Keratinocyte (primary cell): ENCODE results near the gene SETD4. TPM values are rescaled to one million over a fixed set of nuclear protein-coding genes. Genes with fewer than 3 reads are reported as not detected.

Source experiments
- DNase-seq: peaks from one replicate; pipeline ENCODE4 v3.0.0-alpha.2; 2011; ENCODE audit warnings: low read depth, missing footprints, low spot score
- FAIRE-seq: peaks from 2 replicates; lab custom pipeline; 2011; peaks lifted over from hg19 to GRCh38; lab: Jason Lieb, UNC
- H2AFZ ChIP-seq: 2 replicates; pipeline ENCODE4 v1.6.0; 2012; ENCODE audit warnings: low read length, control low read depth, inconsistent platforms; ENCODE audit not compliant: control insufficient read depth
- H3K27ac ChIP-seq: 2 replicates; pipeline ENCODE4 v1.5.1; 2011; ENCODE audit warnings: low read length; ENCODE audit not compliant: control insufficient read depth, insufficient read depth
- H3K27me3 ChIP-seq: 3 replicates; pipeline ENCODE4 v1.6.0; 2011; ENCODE audit warnings: low read length; ENCODE audit not compliant: control insufficient read depth, insufficient read depth; ENCODE audit errors: extremely low read depth
- H3K36me3 ChIP-seq, 2 experiments: 2 replicates in 1 of 2; 3 replicates in 1 of 2; pipeline ENCODE4 v1.5.1; 2011; ENCODE audit warnings: low read length in 2 of 2, mild to moderate bottlenecking in 1 of 2; ENCODE audit not compliant: control insufficient read depth in 2 of 2, insufficient read depth in 2 of 2; ENCODE audit errors: extremely low read depth in 1 of 2
- H3K4me1 ChIP-seq: 3 replicates; pipeline ENCODE4 v1.5.1; 2011; ENCODE audit warnings: low read length; ENCODE audit not compliant: control insufficient read depth, insufficient read depth; ENCODE audit errors: extremely low read depth
- H3K4me2 ChIP-seq: 3 replicates; pipeline ENCODE4 v1.6.0; 2011; ENCODE audit warnings: low read depth, low read length; ENCODE audit not compliant: control insufficient read depth, insufficient read depth; ENCODE audit errors: extremely low read depth
- H3K4me3 ChIP-seq, 3 experiments: fragments of 200-600 bp in 1 of 3; sonication (generic) in 1 of 3; 2 replicates in 2 of 3; 3 replicates in 1 of 3; pipeline ENCODE4 v1.5.1; 2011 to 2016; ENCODE audit warnings: low read length in 3 of 3, mild to moderate bottlenecking in 3 of 3, control low read depth in 2 of 3, inconsistent platforms in 1 of 3, low read depth in 1 of 3, mixed read lengths in 1 of 3, mixed run types in 1 of 3, moderate library complexity in 1 of 3; ENCODE audit not compliant: control insufficient read depth in 2 of 3, insufficient read depth in 2 of 3; ENCODE audit errors: extremely low read depth in 1 of 3
- H3K79me2 ChIP-seq: 2 replicates; pipeline ENCODE4 v1.6.0; 2012; ENCODE audit warnings: low read length; ENCODE audit not compliant: control insufficient read depth, insufficient read depth
- H3K9ac ChIP-seq: 3 replicates; pipeline ENCODE4 v1.6.0; 2011; ENCODE audit warnings: low read length; ENCODE audit not compliant: control insufficient read depth, insufficient read depth; ENCODE audit errors: extremely low read depth
- H3K9me1 ChIP-seq: 3 replicates; pipeline ENCODE4 v1.6.0; 2011; ENCODE audit warnings: low read length; ENCODE audit not compliant: control insufficient read depth, insufficient read depth; ENCODE audit errors: extremely low read depth
- H3K9me3 ChIP-seq: 2 replicates; pipeline ENCODE4 v1.5.1; 2012; ENCODE audit warnings: low read depth, low read length; ENCODE audit not compliant: control insufficient read depth
- H4K20me1 ChIP-seq: 3 replicates; pipeline ENCODE4 v1.6.0; 2011; ENCODE audit warnings: low read length; ENCODE audit not compliant: control insufficient read depth, insufficient read depth; ENCODE audit errors: extremely low read depth
- EZH2 ChIP-seq: IDR thresholded peaks from one replicate; pipeline ENCODE4 v1.6.1; 2012; ENCODE audit warnings: inconsistent platforms, mild to moderate bottlenecking, low read length, moderate library complexity
- dilution Hi-C: fragments of 300-500 bp; cut with MboI; formaldehyde crosslinking; loops from one replicate; pipeline ENCODE4 v1.7.0; 2020; ENCODE audit warnings: low sequenced_read_pairs; ENCODE audit not compliant: extremely low pct_ligation_motif_present
- polyA plus RNA-seq, 5 experiments: library from polyadenylated mRNA; depleted of rRNA in 3 of 5; stranded (reverse) in 3 of 5; stranded (forward) in 1 of 5; unstranded in 1 of 5; fragments of >200 nt; gene quantifications; 1 replicate in 1 of 5; 2 replicates in 3 of 5; 3 replicates in 1 of 5; pipeline versions ENCODE4 v1.2.1 to v1.2.3, GENCODE V29; 2011 to 2012; ENCODE audit warnings: missing spikeins in 2 of 5, low read depth in 1 of 5, low replicate concordance in 1 of 5
- TF ChIP-seq, protein P1 (sequence below), 3 experiments: IDR thresholded peaks in 1 of 3; conservative IDR thresholded peaks in 1 of 3; optimal IDR thresholded peaks in 1 of 3; 2 replicates in 2 of 3; 3 replicates in 1 of 3; pipeline versions ENCODE3 to v1.5.1; 2011; ENCODE audit warnings: low read length in 3 of 3, mild to moderate bottlenecking in 3 of 3, moderate library complexity in 2 of 3, control low read depth in 1 of 3, inconsistent platforms in 1 of 3; ENCODE audit not compliant: insufficient read depth in 2 of 3; ENCODE audit errors: extremely low read depth in 1 of 3

SETD4 gene
- polyA plus RNA-seq, 1 donor (not counting 4 experiments of a cell fraction or from before 2014, with no cell fraction given): 16.8 TPM

DNA sequence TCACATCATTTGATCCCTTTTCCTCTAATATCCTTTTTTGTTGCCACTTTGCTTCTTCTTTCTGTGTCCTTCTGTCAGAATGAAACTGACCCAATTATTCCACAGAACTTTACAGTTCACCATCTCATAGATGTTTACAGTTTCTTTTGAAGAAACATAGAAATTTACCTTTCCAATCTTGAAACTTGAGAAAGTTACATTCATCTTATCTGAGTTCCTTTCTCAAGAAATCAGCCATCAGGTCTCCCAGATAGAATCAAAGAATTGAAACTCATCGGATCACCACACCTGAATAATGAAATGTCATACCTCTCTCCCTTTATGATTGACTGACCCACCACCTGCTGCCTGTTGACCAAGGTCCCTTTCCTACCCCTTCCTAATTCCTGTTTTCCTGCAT lies 33.2 kb upstream of the SETD4 start:
- Histone ChIP-seq H2AFZ (no peak overlapping the region), H3K4me2 (no peak overlapping the region), H3K9me3 (peaks cover 11% of the 10 kb centered on the region), H3K4me3 (no peak overlapping the region), H4K20me1 (no peaks in the 10 kb centered on the region), H3K9me1 (no peaks in the 10 kb centered on the region), H3K9ac (no peak overlapping the region), H3K4me1 (peaks cover 35% of the 10 kb centered on the region), H3K36me3 (no peaks in the 10 kb centered on the region), H3K27me3 (no peaks in the 10 kb centered on the region), H3K27ac (no peak overlapping the region), H3K79me2 (no peaks in the 10 kb centered on the region)
- dilution Hi-C loops: no loop called here
- TF ChIP-seq EZH2: no peak
- TF ChIP-seq, protein P1, sequence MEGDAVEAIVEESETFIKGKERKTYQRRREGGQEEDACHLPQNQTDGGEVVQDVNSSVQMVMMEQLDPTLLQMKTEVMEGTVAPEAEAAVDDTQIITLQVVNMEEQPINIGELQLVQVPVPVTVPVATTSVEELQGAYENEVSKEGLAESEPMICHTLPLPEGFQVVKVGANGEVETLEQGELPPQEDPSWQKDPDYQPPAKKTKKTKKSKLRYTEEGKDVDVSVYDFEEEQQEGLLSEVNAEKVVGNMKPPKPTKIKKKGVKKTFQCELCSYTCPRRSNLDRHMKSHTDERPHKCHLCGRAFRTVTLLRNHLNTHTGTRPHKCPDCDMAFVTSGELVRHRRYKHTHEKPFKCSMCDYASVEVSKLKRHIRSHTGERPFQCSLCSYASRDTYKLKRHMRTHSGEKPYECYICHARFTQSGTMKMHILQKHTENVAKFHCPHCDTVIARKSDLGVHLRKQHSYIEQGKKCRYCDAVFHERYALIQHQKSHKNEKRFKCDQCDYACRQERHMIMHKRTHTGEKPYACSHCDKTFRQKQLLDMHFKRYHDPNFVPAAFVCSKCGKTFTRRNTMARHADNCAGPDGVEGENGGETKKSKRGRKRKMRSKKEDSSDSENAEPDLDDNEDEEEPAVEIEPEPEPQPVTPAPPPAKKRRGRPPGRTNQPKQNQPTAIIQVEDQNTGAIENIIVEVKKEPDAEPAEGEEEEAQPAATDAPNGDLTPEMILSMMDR (optimal IDR thresholded peaks at IDR 0.05 in 1 of 3, IDR thresholded peaks at IDR 0.05 in 1 of 3, conservative IDR thresholded peaks at IDR 0.05 in 1 of 3; ENCODE audit: extremely low read depth in 1 of 3, insufficient read depth in 2 of 3, low read length in 3 of 3): no peak
- DNase-seq (no peak), FAIRE-seq (peak; percentile 13)

- Histone ChIP-seq H3K79me2 (no peaks in the 10 kb centered on the region), H3K27me3 (no peaks in the 10 kb centered on the region), H3K27ac (no peak overlapping the region), H3K9me3 (peaks cover 11% of the 10 kb centered on the region), H3K4me1 (peaks cover 32% of the 10 kb centered on the region), H3K36me3 (no peaks in the 10 kb centered on the region), H3K4me2 (no peak overlapping the region), H2AFZ (no peak overlapping the region), H3K9me1 (no peaks in the 10 kb centered on the region), H4K20me1 (no peaks in the 10 kb centered on the region), H3K9ac (no peak overlapping the region), H3K4me3 (no peak overlapping the region)
- DNase-seq (no peak), FAIRE-seq (no peak)
- TF ChIP-seq EZH2: no peak
- TF ChIP-seq, protein P1 (optimal IDR thresholded peaks at IDR 0.05 in 1 of 3, IDR thresholded peaks at IDR 0.05 in 1 of 3, conservative IDR thresholded peaks at IDR 0.05 in 1 of 3; ENCODE audit: extremely low read depth in 1 of 3, insufficient read depth in 2 of 3, low read length in 3 of 3): no peak
- dilution Hi-C loops: no loop called here
Measured at GRCh38 chr21:36092681-36093080, 32.4 kb upstream of the SETD4 start.
